Measurements from ENCODE around the gene CIAO1.
"Not testable (repeated sequence)": the region's sequence is repeated elsewhere in the genome, so short reads cannot be mapped to it uniquely, and the experiment has no call there.

CIAO1 gene

GRCh38 chr2:96265840-96266679, at the start of gene CIAO1, which contains the start of gene TMEM127:
CIAO1 (plus strand) TSS chr2:96266225; CDS start chr2:96266351, 126 bp downstream.
TMEM127 (minus strand) TSS chr2:96265997; CDS start chr2:96265381, 616 bp downstream.
- peak; percentile 96 for DNase-seq

- DNase-seq = no peak
These were observed 47.4 kb upstream of the CIAO1 start for GRCh38 chr2:96218508-96219131.

- DNase-seq = not testable (repeated sequence)
These were observed 46.1 kb upstream of the CIAO1 start for GRCh38 chr2:96219959-96220358.

- not testable (repeated sequence) for DNase-seq
These were observed 44.9 kb upstream of the CIAO1 start for GRCh38 chr2:96221106-96221505.

GRCh38 chr2:96225016-96225533, 41.0 kb upstream of the CIAO1 start:
- no peak for DNase-seq

GRCh38 chr2:96231316-96231715, 34.7 kb upstream of the CIAO1 start:
- DNase-seq = no peak

GRCh38 chr2:96233436-96233835, 32.6 kb upstream of the CIAO1 start:
- DNase-seq = no peak

GRCh38 chr2:96233880-96234316, 32.1 kb upstream of the CIAO1 start:
- no peak for DNase-seq

GRCh38 chr2:96236882-96237281, 29.1 kb upstream of the CIAO1 start:
- DNase-seq = no peak

GRCh38 chr2:96238266-96238665, 27.8 kb upstream of the CIAO1 start:
- no peak for DNase-seq

- DNase-seq = no peak
These were observed 26.9 kb upstream of the CIAO1 start for GRCh38 chr2:96239091-96239490.

- no peak for DNase-seq
These were observed 26.2 kb upstream of the CIAO1 start for GRCh38 chr2:96239745-96240264.

- no peak for DNase-seq
These were observed 25.5 kb upstream of the CIAO1 start for GRCh38 chr2:96240341-96241038.

- no peak for DNase-seq
These were observed 24.8 kb upstream of the CIAO1 start for GRCh38 chr2:96241227-96241626.

GRCh38 chr2:96241900-96242611, 24.0 kb upstream of the CIAO1 start:
- no peak for DNase-seq

- no peak for DNase-seq
These were observed 22.2 kb upstream of the CIAO1 start for GRCh38 chr2:96243843-96244242.

GRCh38 chr2:96245609-96246390, 20.2 kb upstream of the CIAO1 start:
- DNase-seq = no peak

GRCh38 chr2:96247009-96247408, 19.0 kb upstream of the CIAO1 start:
- DNase-seq = no peak

GRCh38 chr2:96247896-96248295, 18.1 kb upstream of the CIAO1 start:
- DNase-seq = no peak

- DNase-seq = no peak
These were observed 17.4 kb upstream of the CIAO1 start for GRCh38 chr2:96248624-96249023.

GRCh38 chr2:96249654-96250053, 16.4 kb upstream of the CIAO1 start:
- no peak for DNase-seq

GRCh38 chr2:96250188-96250587, 15.8 kb upstream of the CIAO1 start:
- DNase-seq = no peak

Data from COR-L47 (cell line).